Mesodermal cell (in vitro differentiated cells): ENCODE data around the gene GALNT7.

Source experiments
- H3K27ac ChIP-seq: 2 replicates; pipeline ENCODE4 v1.7.0; 2013; ENCODE audit warnings: mild to moderate bottlenecking, low read depth, low read length, moderate library complexity; ENCODE audit not compliant: severe bottlenecking
- H3K36me3 ChIP-seq: 2 replicates; pipeline ENCODE4 v1.7.1; 2013; ENCODE audit warnings: mild to moderate bottlenecking, low read length, moderate library complexity; ENCODE audit not compliant: control insufficient read depth, insufficient read depth
- H3K4me1 ChIP-seq: one replicate; pipeline ENCODE4 v1.7.1; 2013; ENCODE audit warnings: mild to moderate bottlenecking, low read length; ENCODE audit not compliant: insufficient read depth, control insufficient read depth, poor library complexity, severe bottlenecking
- H3K4me3 ChIP-seq: 2 replicates; pipeline ENCODE4 v1.7.0; 2013; ENCODE audit warnings: low read length, control low read depth, mild to moderate bottlenecking; ENCODE audit not compliant: insufficient read depth, poor library complexity, severe bottlenecking; ENCODE audit errors: extremely low read depth
- H3K9me3 ChIP-seq: 2 replicates; pipeline ENCODE4 v1.7.1; 2013; ENCODE audit warnings: mild to moderate bottlenecking, low read length, moderate library complexity; ENCODE audit not compliant: control insufficient read depth
- WGBS, 2 experiments: methylation state at CpG; one replicate each; pipeline ENCODE4 v1.1.5; 2013; ENCODE audit warnings: missing lambda C conversion rate in 2 of 2; ENCODE audit not compliant: insufficient coverage in 2 of 2; 5-methylcytosine and 5-hydroxymethylcytosine counted together

Gene GALNT7

DNA sequence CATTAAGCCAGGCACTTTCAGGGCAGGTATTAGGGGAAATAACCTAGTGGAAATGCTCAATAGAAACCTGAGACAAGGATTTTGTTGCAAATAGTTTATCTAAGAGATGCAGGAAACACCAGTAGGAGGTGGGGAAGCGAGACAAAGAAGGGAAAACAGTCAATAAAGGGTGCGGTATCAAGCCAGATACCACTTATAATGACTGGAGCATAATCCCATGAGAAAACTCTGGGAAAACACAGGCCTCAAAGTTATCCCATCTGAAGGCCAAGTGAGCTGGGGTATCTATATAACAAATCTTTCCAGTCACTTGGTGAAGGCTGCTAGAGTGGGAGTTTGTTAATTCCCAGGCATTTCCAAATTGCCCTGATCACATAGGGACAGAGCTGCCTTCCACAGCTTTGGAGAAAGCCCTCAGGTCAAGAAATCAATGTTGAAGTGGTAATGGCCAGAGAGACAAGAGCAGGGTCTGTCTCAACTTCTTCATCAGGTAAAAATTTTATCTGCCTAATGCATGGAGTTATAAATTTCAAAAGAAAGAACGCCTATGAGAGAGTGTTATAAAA, 175.3 kb downstream of the GALNT7 start:
- H3K9me3 ChIP-seq, result no peaks in the 10 kb centered on the region
- no peak overlapping the region for H3K4me3 ChIP-seq
- 60 to 67% methylated on average over 2 of the region's 3 CpGs for WGBS, 2 experiments
- no peaks in the 10 kb centered on the region for H3K36me3 ChIP-seq
- H3K27ac ChIP-seq, result peak overlapping the region; percentile 7
- H3K4me1 ChIP-seq, result peaks cover 10% of the 10 kb centered on the region

DNA sequence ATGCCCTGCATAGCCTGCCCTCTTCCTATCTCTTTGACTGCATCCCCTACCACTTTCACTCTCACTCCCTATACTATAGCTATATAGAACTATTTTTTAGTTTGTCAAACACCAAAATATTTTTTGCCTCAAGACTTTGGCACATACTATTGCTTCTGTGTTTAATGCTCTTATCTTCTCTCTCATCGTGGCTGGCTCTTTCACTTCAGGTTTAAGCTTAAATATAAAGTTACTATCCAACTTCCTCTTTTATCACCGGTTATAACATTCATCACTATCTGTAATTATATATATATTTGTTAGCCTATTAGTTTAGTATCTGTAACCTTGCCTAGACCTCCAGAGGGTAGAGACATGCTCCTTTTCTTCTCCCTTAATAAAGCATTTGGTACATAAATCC, 177.0 kb downstream of the GALNT7 start:
- H3K4me3 ChIP-seq, result no peak overlapping the region
- H3K36me3 ChIP-seq, result no peaks in the 10 kb centered on the region
- no CpG with 5 or more reads among the region's 2 CpGs for WGBS, 2 experiments
- peaks cover 10% of the 10 kb centered on the region for H3K4me1 ChIP-seq
- no peaks in the 10 kb centered on the region for H3K9me3 ChIP-seq
- no peak overlapping the region for H3K27ac ChIP-seq

DNA sequence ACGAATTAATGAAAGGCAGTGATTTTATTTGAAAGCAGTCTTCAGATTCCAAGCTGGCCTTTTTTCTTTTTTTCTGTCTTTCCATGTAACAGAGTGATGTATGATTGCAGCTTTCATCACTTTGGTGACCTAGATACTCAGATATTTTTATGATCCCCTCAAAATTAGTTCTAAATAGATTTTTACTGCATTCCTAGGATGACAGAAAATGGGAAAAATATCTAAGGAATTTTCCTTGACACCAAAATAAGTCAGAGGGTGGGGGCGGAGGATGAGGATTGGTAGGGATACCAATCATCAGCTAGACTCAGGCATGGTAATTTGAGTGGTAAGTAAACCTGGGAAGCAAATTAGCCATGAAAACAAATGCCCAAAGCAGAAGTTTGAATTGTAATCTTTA, 177.5 kb downstream of the GALNT7 start:
- WGBS, 2 experiments, result 100% methylated on average over 1 of the region's 2 CpGs; no CpG with 5 or more reads in 1 of the 2 experiments

DNA sequence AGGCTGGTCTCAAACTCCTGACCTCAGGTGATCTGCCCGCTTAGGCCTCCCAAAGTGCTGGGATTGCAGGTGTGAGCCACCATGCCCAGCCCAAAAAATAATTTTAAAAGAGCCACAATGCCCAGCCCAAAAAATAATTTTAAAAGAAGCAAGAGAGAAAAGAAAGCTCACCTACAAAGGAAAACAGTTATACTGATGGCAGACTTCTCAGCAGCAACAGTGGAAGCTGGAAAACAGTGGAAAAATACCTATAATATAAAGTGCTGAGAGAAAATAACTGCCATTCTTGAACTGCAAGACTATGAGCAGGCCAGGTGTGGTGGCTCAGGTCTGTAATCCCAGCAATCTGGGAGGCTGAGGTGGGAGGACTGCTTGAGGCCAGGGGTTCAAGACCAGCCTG, 178.9 kb downstream of the GALNT7 start:
- WGBS, 2 experiments, result 100% methylated on average over 1 of the region's 1 CpG; no CpG with 5 or more reads in 1 of the 2 experiments
- Histone ChIP-seq H3K4me3 (no peak overlapping the region), H3K27ac (no peak overlapping the region), H3K9me3 (no peaks in the 10 kb centered on the region), H3K36me3 (no peaks in the 10 kb centered on the region), H3K4me1 (peaks cover 10% of the 10 kb centered on the region)

More for the DNA sequence above, 177.5 kb downstream of the GALNT7 start:
- H3K4me1 ChIP-seq, result peaks cover 10% of the 10 kb centered on the region
- H3K27ac ChIP-seq, result no peak overlapping the region
- H3K4me3 ChIP-seq, result no peak overlapping the region
- no peaks in the 10 kb centered on the region for H3K36me3 ChIP-seq
- H3K9me3 ChIP-seq, result no peaks in the 10 kb centered on the region

DNA sequence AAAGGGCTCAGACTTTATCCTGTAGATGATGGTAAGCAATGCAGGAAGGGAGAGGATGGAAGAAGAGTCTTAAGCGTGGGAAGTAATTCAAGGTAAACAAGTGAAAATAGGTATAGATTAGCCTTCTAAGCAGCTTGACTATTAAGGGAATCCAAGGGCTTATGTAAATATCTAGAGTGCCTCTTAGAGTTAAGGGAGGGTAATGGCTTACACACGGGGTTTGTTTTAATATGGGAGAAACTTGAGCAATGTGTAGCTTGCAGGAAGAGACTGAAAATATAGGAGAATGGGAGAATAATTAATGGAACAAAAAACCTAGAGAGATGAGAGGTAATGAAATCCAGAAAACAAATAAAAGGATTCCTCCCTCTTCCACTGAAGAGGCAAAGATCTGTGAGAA, 189.3 kb downstream of the GALNT7 start:
- 71 to 78% methylated on average over 1 to 2 of the region's 2 CpGs for WGBS, 2 experiments
- Histone ChIP-seq H3K4me1 (no peaks in the 10 kb centered on the region), H3K9me3 (no peaks in the 10 kb centered on the region), H3K27ac (no peak overlapping the region), H3K36me3 (no peaks in the 10 kb centered on the region), H3K4me3 (no peak overlapping the region)

DNA sequence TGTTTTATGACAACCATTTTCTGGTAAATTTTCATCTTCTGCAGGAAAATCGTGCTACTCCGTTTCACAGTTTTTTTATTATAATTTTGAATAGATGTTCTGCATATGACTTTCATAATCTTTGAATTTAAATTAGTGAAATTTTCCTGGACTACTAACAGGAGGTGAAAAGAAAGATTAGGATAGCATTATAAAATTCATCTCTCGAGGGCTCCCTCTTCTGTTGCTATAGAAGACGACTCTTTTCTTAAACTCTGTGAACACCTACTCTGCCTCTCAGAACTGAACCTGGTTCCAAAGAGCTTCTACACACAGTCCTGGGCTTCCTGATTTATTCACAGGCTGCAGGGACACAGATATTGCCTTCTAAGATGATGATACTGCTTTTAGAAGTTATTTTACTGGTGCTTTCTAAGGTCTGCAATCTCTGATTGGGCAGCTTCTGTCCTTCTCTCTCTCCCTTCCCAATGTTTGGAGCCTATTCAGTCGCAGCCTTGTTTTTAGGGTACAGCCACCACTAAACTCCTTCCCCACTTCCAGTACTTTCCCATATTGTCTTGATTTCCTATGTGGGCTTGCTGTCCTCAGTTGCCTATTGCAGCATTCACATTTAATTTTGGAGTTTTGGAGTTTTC, 192.1 kb downstream of the GALNT7 start:
- H3K27ac ChIP-seq, result no peak overlapping the region
- H3K4me3 ChIP-seq, result no peak overlapping the region
- H3K4me1 ChIP-seq, result no peaks in the 10 kb centered on the region
- no peaks in the 10 kb centered on the region for H3K36me3 ChIP-seq
- WGBS, 2 experiments, result 63 to 100% methylated on average over 1 of the region's 5 CpGs
- no peaks in the 10 kb centered on the region for H3K9me3 ChIP-seq

DNA sequence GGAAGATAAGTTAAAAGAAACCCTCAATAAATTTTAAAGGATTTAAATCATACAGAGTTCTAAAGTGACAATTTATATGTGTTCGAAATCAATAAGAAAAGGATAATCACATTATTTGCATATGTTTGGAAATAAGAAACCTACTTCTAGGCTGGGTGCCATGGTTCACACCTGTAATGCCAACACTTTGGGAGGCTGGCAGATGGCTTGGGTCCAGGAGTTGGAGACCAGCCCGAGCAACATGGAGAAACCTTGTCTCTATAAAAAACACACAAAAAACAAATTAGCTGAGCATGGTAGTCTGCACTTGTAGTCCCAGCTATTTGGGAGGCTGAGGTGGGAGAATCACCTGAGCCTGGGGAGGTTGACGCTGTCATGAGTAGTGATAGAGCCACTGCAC, 194.1 kb downstream of the GALNT7 start:
- WGBS, 2 experiments, result 100% methylated on average over 1 of the region's 3 CpGs; no CpG with 5 or more reads in 1 of the 2 experiments
- H3K36me3 ChIP-seq, result no peaks in the 10 kb centered on the region
- no peaks in the 10 kb centered on the region for H3K9me3 ChIP-seq
- no peak overlapping the region for H3K27ac ChIP-seq
- H3K4me1 ChIP-seq, result no peaks in the 10 kb centered on the region
- H3K4me3 ChIP-seq, result no peak overlapping the region

DNA sequence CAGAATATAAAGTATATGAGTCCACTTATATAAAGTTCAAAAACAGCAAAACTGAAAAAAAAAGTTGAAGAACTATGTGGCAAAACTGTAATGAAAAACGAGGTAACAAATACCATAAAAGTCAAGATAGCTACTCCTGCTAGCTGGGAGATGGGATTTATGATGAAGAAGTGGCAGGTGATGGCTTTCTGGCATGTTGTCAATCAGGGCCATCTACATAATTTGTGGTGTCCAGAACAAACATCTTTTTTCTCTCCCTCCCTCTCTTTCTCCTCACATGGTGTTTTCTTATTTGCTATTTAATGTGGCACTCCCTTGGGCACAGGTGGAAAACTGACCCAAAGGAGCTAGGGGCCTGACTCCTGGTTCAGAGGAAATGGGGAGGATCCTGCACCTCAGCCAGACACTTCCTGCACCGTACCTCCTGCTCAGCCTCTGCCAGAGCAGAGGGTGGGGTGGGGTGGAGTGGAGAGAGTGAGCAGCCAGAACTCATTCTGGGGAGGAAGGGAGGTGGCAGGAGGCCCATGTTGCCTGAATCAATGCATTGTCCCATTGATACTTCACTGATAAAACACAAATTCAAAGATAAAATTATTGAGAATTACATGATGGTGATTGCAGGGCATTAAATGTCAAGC, 196.9 kb downstream of the GALNT7 start:
- no peak overlapping the region for H3K27ac ChIP-seq
- no peaks in the 10 kb centered on the region for H3K4me1 ChIP-seq
- H3K4me3 ChIP-seq, result no peak overlapping the region
- H3K36me3 ChIP-seq, result no peaks in the 10 kb centered on the region
- H3K9me3 ChIP-seq, result no peaks in the 10 kb centered on the region
- WGBS, 2 experiments, result 100% methylated on average over 1 of the region's 2 CpGs; no CpG with 5 or more reads in 1 of the 2 experiments

DNA sequence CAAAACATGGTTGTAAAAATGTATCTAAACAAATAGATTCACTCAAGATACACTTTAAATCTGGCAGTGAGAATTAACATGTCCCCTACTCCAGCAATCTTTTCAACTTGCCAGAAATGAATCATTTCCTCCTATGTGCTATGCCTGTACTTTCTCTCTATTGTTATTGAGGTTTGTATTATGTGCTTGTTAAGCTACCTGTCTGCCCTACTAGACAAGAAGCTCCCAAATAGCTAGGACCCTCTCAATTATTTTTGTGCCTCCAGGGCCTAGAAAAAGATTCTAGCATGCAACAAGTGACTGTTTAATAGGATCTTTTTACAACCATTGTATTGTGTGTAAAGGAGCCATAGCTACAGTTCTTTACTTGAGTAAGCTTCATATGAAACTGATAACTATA, 198.7 kb downstream of the GALNT7 start:
- Histone ChIP-seq H3K9me3 (no peaks in the 10 kb centered on the region), H3K4me3 (no peak overlapping the region), H3K27ac (no peak overlapping the region), H3K4me1 (no peaks in the 10 kb centered on the region), H3K36me3 (no peaks in the 10 kb centered on the region)

DNA sequence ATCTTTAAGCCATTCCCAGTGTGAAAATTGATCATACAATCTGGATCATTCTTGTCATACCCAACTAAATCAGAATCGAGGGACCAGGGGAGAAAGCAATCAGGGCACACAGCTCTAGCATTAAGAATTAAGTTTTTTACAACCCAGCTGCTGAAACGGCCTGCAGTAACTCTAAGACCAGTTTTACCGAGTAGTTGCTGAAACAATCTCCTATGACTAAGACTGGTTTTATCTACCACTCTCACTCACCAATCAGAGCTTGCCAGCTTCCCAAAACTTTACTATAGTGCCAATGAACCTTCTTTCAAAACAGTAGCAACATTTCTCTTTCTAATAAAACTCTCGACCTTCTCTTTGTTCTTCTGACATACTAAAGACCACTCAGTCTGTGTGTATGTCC, 199.3 kb downstream of the GALNT7 start:
- Histone ChIP-seq H3K4me3 (no peak overlapping the region), H3K9me3 (no peaks in the 10 kb centered on the region), H3K36me3 (no peaks in the 10 kb centered on the region), H3K4me1 (peaks cover 2% of the 10 kb centered on the region), H3K27ac (no peak overlapping the region)
- WGBS, 2 experiments, result 87 to 90% methylated on average over 4 of the region's 4 CpGs

DNA sequence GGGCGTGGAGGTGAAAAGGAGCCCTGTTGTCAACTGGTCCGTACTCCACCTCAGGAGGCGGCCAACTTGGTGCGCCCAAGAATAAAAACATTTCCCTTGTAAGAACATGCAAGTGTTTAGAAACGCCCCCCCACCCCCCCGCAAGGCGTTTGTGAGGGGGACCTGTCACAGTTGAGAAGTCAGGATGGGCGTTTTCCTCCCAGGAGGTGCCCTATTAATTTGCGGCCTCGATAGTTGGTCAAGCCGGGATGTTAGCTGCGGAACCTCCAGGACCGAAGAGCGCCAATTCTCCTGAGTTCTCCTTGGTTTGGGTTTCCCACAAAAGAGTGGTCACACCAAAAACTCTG, 201.5 kb downstream of the GALNT7 start:
- H3K4me3 ChIP-seq, result peak overlapping the region; percentile 77
- WGBS, 2 experiments, result 0% methylated on average over 7 to 9 of the region's 14 CpGs

More for the DNA sequence above, 201.5 kb downstream of the GALNT7 start:
- Histone ChIP-seq H3K36me3 (peaks cover 4% of the 10 kb centered on the region), H3K4me1 (peaks cover 4% of the 10 kb centered on the region), H3K27ac (peak overlapping the region; percentile 84), H3K9me3 (no peaks in the 10 kb centered on the region)
